ENCODE measurements around the gene PAX6. TPM values are rescaled to one million over a fixed set of nuclear protein-coding genes. Genes with fewer than 3 reads are reported as not detected.
"Not testable (repeated sequence)": the region's sequence is repeated elsewhere in the genome, so short reads cannot be mapped to it uniquely, and the experiment has no call there.

Gene PAX6
- total and polyA plus RNA-seq, 5 donors from 2014 or later = not detected

DNA sequence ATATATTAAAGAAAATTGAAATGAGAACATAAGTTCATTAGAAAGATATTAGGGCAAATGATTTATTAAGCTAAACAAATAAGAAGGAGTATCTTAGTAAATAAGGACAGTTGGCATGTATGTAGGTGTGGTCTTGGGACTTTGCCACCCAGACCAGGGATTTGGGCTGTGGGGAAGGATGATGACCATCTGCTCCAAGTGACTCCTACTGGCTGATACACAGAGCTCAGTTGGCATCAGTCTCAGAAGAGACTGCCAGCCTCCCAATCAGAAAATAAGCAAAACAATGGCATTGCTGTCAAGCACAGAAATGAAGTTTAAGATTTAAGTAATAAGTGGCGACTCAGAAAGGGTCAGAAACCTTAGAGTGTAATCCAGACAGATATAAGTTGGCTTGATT is 49.5 kb downstream of the PAX6 start:
- H3K9me3 Mint-ChIP-seq = no peaks in the 10 kb centered on the region
- no peak overlapping the region for H3K27ac Mint-ChIP-seq
- ATAC-seq (ENCODE audit: low read depth in 2 of 2) = no peak
- Histone ChIP-seq H3K36me3 (ENCODE audit: control insufficient read depth, insufficient read depth, low read length) (no peaks in the 10 kb centered on the region), H3K27ac (ENCODE audit: insufficient read depth, low read length, poor library complexity, severe bottlenecking) (no peak overlapping the region), H3K27me3 (ENCODE audit: control insufficient read depth, insufficient read depth, low read length) (no peaks in the 10 kb centered on the region), H3K4me3 (ENCODE audit: low read depth, low read length) (no peak overlapping the region), H3K4me1 (ENCODE audit: control insufficient read depth, insufficient read depth, low read length, poor library complexity, severe bottlenecking) (no peaks in the 10 kb centered on the region), H3K9me3 (ENCODE audit: control insufficient read depth in 2 of 2, low read length in 2 of 2) (no peaks in the 10 kb centered on the region)
- no peaks in the 10 kb centered on the region for H3K4me1 Mint-ChIP-seq
- H3K4me3 Mint-ChIP-seq = no peak overlapping the region
- peaks cover 6% of the 10 kb centered on the region for H3K36me3 Mint-ChIP-seq
- H3K27me3 Mint-ChIP-seq = no peaks in the 10 kb centered on the region
- DNase-seq = no peak

DNA sequence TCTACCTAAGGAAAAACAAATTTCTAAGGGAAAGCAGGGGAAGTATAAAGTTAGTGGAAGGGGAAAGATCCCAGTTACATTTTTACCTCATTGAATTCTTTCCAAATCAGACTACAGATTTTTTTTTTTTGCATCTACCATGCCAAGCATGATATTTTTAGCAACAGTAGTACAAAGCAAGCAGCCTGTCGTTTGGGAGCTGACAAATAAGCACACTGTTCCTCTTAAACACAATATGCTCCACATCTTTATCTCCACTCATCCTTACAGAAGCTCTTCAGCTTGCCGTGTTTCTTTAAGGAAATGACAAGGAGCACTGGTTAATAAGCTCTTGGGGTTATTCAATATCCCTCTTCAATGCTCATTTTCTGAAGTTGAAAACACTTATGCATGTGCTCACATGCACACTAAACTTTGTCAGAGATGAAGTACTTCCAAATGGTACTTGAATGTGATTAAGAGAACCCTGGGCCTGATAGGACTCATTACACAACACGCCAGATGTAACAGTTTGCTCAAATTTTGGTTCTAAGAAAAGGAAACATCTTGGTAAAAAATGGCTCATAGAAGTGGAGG is 53.8 kb downstream of the PAX6 start:
- Mint-ChIP-seq H3K27ac (no peak overlapping the region), H3K9me3 (peaks cover 0 to 2% (median 0%) of the 10 kb centered on the region in 7 donors), H3K27me3 (no peaks in the 10 kb centered on the region), H3K4me1 (no peaks in the 10 kb centered on the region), H3K4me3 (no peak overlapping the region), H3K36me3 (peaks cover 8% of the 10 kb centered on the region)
- no peak overlapping the region for H3K4me3 ChIP-seq (ENCODE audit: low read depth, low read length)
- ATAC-seq (ENCODE audit: low read depth in 2 of 2) = no peak
- H3K4me1 ChIP-seq (ENCODE audit: control insufficient read depth, insufficient read depth, low read length, poor library complexity, severe bottlenecking) = no peaks in the 10 kb centered on the region
- DNase-seq = no peak
- no peaks in the 10 kb centered on the region for H3K27me3 ChIP-seq (ENCODE audit: control insufficient read depth, insufficient read depth, low read length)
- no peaks in the 10 kb centered on the region for H3K9me3 ChIP-seq (ENCODE audit: control insufficient read depth in 2 of 2, low read length in 2 of 2)
- no peaks in the 10 kb centered on the region for H3K36me3 ChIP-seq (ENCODE audit: control insufficient read depth, insufficient read depth, low read length)
- H3K27ac ChIP-seq (ENCODE audit: insufficient read depth, low read length, poor library complexity, severe bottlenecking) = no peak overlapping the region

DNA sequence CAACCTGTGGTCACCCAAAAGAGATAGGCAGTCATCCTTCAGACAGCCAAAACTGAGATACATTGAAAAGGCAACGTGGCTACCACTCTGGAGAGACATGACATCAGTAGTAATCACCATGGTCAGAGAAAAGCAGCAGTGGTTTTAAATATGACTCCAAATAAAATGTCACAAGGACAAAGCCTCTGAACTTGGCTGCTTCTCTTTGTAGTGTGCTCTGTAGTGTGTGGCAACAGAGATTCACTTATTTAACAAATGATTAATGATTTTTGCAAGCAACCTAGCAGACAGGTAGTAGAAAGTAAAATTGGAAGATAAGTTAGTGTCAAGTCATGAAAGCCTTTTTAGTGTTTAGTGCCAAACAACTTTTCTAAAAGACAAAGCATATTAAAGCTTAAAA is 63.5 kb downstream of the PAX6 start:
- Mint-ChIP-seq H3K27ac (no peak overlapping the region), H3K9me3 (peaks cover 0 to 11% (median 0%) of the 10 kb centered on the region in 7 donors), H3K27me3 (no peaks in the 10 kb centered on the region), H3K4me1 (no peaks in the 10 kb centered on the region), H3K36me3 (peaks cover 6% of the 10 kb centered on the region), H3K4me3 (no peak overlapping the region)
- no peaks in the 10 kb centered on the region for H3K27me3 ChIP-seq (ENCODE audit: control insufficient read depth, insufficient read depth, low read length)
- no peaks in the 10 kb centered on the region for H3K4me1 ChIP-seq (ENCODE audit: control insufficient read depth, insufficient read depth, low read length, poor library complexity, severe bottlenecking)
- H3K27ac ChIP-seq (ENCODE audit: insufficient read depth, low read length, poor library complexity, severe bottlenecking) = no peak overlapping the region
- DNase-seq = no peak
- H3K36me3 ChIP-seq (ENCODE audit: control insufficient read depth, insufficient read depth, low read length) = no peaks in the 10 kb centered on the region
- H3K4me3 ChIP-seq (ENCODE audit: low read depth, low read length) = no peak overlapping the region
- H3K9me3 ChIP-seq (ENCODE audit: control insufficient read depth in 2 of 2, low read length in 2 of 2) = no peaks in the 10 kb centered on the region
- ATAC-seq (ENCODE audit: low read depth in 2 of 2) = no peak

DNA sequence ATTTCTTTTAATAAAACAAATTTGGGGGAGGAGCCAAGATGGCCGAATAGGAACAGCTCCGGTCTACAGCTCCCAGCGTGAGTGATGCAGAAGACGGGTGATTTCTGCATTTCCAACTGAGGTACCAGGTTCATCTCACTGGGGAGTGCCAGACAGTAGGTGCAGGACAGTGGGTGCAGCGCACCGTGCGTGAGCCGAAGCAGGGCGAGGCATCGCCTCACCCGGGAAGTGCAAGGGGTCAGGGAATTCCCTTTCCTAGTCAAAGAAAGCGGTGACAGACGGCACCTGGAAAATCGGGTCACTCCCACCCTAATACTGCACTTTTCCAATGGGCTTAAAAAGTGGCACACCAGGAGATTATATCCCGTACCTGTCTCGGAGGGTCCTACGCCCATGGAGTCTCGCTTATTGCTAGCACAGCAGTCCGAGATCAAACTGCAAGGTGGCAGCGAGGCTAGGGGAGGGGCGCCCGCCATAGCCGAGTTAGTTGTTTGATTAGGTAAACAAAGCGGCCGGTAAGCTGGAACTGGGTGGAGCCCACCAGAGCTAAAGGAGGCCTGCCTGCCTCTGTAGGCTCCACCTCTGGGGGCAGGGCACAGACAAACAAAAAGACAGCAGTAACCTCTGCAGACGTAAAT is 70.3 kb downstream of the PAX6 start:
- H3K27me3 ChIP-seq (ENCODE audit: control insufficient read depth, insufficient read depth, low read length); ATAC-seq (ENCODE audit: low read depth in 2 of 2); H3K36me3 Mint-ChIP-seq; H3K4me1 Mint-ChIP-seq; H3K4me1 ChIP-seq (ENCODE audit: control insufficient read depth, insufficient read depth, low read length, poor library complexity, severe bottlenecking); H3K27ac Mint-ChIP-seq; H3K4me3 ChIP-seq (ENCODE audit: low read depth, low read length); H3K4me3 Mint-ChIP-seq; H3K27me3 Mint-ChIP-seq; H3K9me3 ChIP-seq (ENCODE audit: control insufficient read depth in 2 of 2, low read length in 2 of 2); H3K27ac ChIP-seq (ENCODE audit: insufficient read depth, low read length, poor library complexity, severe bottlenecking); DNase-seq; H3K36me3 ChIP-seq (ENCODE audit: control insufficient read depth, insufficient read depth, low read length): not testable (repeated sequence)
- peaks cover 0 to 24% (median 3%) of the 10 kb centered on the region in 7 donors for H3K9me3 Mint-ChIP-seq

DNA sequence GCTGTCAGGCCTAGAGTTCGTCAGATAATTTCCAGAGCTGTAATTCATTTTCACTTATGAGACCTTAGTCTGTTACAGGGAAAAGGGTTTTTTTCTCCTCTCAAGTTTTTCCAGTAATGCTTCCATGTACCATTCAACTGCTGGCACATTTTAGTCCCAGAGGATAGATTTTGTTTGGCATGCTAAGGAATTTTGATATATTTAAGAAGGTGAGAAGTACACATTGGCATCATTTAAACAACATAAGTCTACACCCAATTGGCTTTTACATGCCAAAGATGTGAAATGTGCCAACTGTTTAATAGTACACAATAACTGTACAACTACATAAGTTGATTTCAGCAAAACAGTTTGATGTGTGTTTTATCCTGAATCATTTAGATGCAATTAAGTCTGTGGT is 71.0 kb downstream of the PAX6 start:
- Mint-ChIP-seq H3K27me3 (no peaks in the 10 kb centered on the region), H3K36me3 (peaks cover 3% of the 10 kb centered on the region), H3K27ac (no peak overlapping the region), H3K9me3 (peaks cover 0 to 28% (median 6%) of the 10 kb centered on the region in 7 donors), H3K4me3 (no peak overlapping the region), H3K4me1 (no peaks in the 10 kb centered on the region)
- ATAC-seq (ENCODE audit: low read depth in 2 of 2) (no peak), DNase-seq (no peak)
- H3K9me3 ChIP-seq (ENCODE audit: control insufficient read depth in 2 of 2, low read length in 2 of 2) = peaks cover 0 to 2% of the 10 kb centered on the region in 2 experiments
- H3K36me3 ChIP-seq (ENCODE audit: control insufficient read depth, insufficient read depth, low read length) = no peaks in the 10 kb centered on the region
- no peak overlapping the region for H3K27ac ChIP-seq (ENCODE audit: insufficient read depth, low read length, poor library complexity, severe bottlenecking)
- H3K27me3 ChIP-seq (ENCODE audit: control insufficient read depth, insufficient read depth, low read length) = no peaks in the 10 kb centered on the region
- H3K4me1 ChIP-seq (ENCODE audit: control insufficient read depth, insufficient read depth, low read length, poor library complexity, severe bottlenecking) = no peaks in the 10 kb centered on the region
- no peak overlapping the region for H3K4me3 ChIP-seq (ENCODE audit: low read depth, low read length)

Measured in CD4-positive, CD25-positive, alpha-beta regulatory T cell (primary cell).